Adipocyte (in vitro differentiated cells): ENCODE results near the gene SLC6A3.

Experiments used
- DNase-seq: peaks from one replicate; pipeline ENCODE4 v3.0.0-alpha.2; 2015; ENCODE audit warnings: low read depth
- H3K27me3 ChIP-seq: replicated peaks from 2 replicates; pipeline ENCODE4 v1.7.0; 2013; ENCODE audit warnings: mild to moderate bottlenecking, low read length, moderate library complexity; ENCODE audit not compliant: control insufficient read depth, insufficient read depth
- H3K36me3 ChIP-seq: 2 replicates; pipeline ENCODE4 v1.7.0; 2013; ENCODE audit warnings: low read length, mild to moderate bottlenecking, moderate library complexity; ENCODE audit not compliant: control insufficient read depth, insufficient read depth, severe bottlenecking
- H3K4me1 ChIP-seq: 2 replicates; pipeline ENCODE4 v1.7.0; 2013; ENCODE audit warnings: mild to moderate bottlenecking, low read length, moderate library complexity; ENCODE audit not compliant: control insufficient read depth, insufficient read depth
- H3K4me3 ChIP-seq: 2 replicates; pipeline ENCODE4 v1.7.0; 2013; ENCODE audit warnings: mild to moderate bottlenecking, low read length, moderate library complexity
- H3K9ac ChIP-seq: 2 replicates; pipeline ENCODE4 v1.7.0; 2013; ENCODE audit warnings: mild to moderate bottlenecking, low read length, moderate library complexity
- H3K9me3 ChIP-seq: 2 replicates; pipeline ENCODE4 v1.7.0; 2013; ENCODE audit warnings: mild to moderate bottlenecking, low read length, moderate library complexity; ENCODE audit not compliant: control insufficient read depth

Gene SLC6A3

DNA sequence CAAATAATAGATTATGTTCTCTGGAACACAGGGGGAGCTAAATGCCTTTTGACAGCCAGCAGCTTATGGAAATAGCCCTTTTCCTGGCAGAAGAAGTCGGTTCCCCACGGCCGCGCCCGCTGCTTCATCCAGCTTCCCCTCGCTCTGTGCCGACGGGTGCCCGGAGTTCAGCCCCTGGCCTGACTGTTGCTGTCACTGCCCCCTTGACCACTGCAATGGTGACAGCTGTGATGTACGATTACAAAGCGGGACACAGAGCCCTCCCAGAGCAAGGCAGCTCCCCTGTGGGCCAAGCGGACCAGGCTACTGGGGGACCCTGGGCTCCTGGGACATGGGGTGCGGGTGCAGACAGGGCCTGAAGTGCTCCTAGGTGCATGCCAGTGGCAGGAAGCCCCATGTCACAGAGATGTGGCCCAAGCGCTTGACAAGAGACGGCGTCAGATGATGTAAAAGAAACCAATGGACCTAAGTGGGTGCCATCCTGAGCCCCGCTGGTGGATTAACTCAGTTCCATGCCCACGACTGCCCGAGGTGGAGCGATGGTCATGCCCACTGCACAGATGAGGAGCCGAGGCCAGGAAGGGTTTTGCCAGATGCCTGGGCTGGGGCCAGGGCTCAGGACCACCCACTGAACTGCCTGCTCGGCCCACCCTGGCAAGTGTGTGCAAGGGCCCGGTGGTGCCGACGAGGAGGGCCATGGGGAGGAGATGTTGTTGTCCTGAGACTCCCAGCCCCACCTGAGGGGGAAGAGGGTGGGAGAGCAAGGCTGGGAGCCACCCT is 87.1 kb downstream of the SLC6A3 start:
- Histone ChIP-seq H3K27me3 (peaks cover 80% of the 10 kb centered on the region), H3K9ac (no peak overlapping the region)

DNA sequence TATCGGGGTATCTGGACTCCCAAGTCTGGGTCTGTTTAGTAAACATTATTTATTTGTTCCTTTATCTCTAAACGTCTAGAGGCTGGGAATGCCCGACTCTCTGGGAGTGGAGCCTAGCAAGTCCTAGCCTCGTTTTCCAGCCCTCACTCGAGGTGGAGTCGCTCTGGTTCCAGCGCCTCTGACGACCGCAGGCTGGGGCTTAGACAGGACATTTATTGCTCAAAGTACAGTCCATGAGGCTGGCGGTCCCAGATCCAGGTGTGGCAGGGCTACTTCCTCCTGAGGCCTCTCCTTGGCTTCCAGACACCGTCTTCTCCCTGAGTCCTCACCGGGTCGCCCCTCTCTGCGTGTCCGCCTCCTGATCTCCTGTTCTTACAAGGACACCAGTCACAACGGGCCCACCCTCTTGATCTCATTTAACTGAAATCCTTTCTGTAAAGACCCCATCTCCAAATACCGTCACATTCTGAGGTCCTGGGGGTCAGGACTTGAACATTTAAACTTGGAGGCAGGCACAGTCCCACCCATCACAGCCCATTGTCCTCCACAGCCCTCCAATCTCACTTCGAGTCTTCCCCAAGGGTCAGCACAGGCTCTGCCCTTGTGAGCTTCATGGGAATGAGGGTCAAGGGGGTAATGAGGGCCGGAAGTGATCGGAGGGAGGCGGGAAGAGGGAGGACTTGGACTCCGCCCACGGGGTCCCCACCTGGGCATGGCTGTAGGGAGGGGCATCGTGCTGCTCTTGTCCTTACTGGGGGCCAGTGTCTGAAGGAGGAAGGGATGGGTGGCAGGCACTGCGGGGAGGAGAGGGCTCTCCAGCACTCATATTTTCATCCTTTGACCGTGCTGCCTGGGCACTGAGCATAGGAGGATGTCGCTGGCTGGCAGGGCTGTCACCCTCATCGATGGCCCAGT is 88.1 kb downstream of the SLC6A3 start:
- no peaks in the 10 kb centered on the region for H3K9me3 ChIP-seq
- H3K36me3 ChIP-seq = no peaks in the 10 kb centered on the region
- peaks cover 76% of the 10 kb centered on the region for H3K27me3 ChIP-seq
- H3K9ac ChIP-seq = no peak overlapping the region
- no peaks in the 10 kb centered on the region for H3K4me1 ChIP-seq
- H3K4me3 ChIP-seq = no peak overlapping the region
- DNase-seq = no peak

More for the DNA sequence above, 87.1 kb downstream of the SLC6A3 start:
- no peak for DNase-seq
- Histone ChIP-seq H3K36me3 (no peaks in the 10 kb centered on the region), H3K4me3 (no peak overlapping the region), H3K4me1 (no peaks in the 10 kb centered on the region), H3K9me3 (no peaks in the 10 kb centered on the region)

DNA sequence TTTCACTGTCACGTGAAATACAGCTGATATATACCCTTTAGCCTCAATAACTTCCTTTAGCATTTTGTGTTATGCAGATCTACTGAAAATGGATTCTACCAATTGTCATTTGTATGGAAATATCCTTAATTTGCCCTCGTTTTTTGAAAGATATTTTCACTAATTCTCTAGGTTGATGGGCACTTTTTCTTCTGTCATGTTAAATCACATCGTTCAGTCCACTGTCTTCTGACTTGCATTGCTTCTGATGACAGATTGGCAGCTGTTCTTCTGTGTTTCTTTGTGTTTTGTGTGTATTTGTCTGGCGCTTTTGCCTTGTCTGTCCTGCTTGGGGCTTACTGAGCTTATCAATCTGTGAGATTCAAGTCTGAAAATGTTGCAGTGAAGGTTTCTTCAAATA is 90.7 kb downstream of the SLC6A3 start:
- H3K27me3 ChIP-seq = peaks cover 56% of the 10 kb centered on the region
- H3K4me3 ChIP-seq = no peak overlapping the region
- no peaks in the 10 kb centered on the region for H3K4me1 ChIP-seq
- DNase-seq = no peak
- no peaks in the 10 kb centered on the region for H3K36me3 ChIP-seq
- H3K9me3 ChIP-seq = peaks cover 2% of the 10 kb centered on the region
- no peak overlapping the region for H3K9ac ChIP-seq

DNA sequence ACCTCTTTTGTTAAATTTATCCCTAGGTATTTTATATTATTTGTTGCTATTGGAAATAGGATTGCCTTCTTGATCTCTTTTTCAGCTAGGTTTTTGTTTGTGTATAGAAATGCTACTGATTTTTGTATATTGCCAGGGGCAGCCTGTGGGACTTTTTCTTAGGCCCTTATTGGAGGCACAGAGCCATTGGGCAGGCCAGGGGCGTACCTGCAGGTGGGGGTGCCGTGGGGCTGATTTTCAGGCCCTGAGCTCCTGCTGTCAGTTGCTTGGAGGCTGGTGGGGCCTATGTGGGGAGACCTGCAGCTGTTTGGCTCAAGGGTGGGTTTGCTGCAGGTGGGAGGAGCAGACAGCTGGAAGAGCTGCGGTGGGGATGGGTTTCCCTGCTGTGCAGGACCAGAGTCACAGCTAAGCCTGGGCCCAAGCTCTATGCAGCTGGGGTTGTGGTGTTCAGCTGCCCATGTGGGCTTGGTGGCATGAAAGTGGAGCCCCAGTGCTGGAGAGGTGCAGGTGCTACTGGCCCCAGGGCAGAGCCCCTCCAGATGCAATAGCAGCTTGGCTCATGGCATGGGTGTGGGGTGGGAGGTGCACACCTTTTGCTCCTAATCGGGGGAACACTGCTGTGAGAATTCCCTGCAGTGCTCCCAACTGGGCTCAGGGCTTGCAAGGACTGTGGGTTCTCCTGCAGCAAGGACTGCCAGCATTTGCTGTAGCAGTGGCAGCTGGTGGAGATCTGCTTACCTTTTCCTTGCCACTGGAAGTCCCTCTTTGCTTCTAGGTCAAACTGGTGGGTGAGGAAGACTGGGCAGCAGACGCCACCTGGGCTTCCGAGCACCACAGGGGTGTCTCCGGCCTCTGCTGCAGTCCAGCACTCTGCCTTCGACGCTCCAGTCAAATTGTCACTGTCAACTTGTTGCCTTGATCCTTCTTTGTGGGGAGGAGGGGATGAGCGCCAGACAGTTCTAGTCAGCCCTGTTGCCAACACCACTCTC is 92.7 kb downstream of the SLC6A3 start:
- peaks cover 2% of the 10 kb centered on the region for H3K9me3 ChIP-seq
- H3K27me3 ChIP-seq = peaks cover 37% of the 10 kb centered on the region
- H3K4me1 ChIP-seq = no peaks in the 10 kb centered on the region
- no peak for DNase-seq
- no peak overlapping the region for H3K4me3 ChIP-seq
- H3K36me3 ChIP-seq = no peaks in the 10 kb centered on the region
- no peak overlapping the region for H3K9ac ChIP-seq

DNA sequence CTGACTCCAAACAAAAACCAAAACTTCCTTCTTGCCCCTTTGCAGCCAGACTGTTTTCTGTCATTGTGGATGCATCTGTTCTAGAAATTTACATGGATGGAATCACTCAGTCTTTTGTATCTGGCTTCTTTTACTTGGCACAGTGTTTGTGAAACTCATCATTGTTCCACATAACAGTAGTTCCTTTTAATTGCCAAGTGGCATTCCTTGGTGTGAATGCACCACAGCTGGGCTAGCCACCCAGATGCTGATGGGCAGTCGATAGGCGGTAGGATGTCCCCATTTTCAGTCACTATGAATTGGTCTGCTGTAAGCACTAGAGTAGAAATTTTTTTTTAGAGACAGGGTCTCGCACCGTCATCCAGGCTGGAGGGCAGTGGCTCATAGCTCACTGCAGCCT is 94.1 kb downstream of the SLC6A3 start:
- DNase-seq = no peak
- H3K4me3 ChIP-seq = no peak overlapping the region
- peaks cover 3% of the 10 kb centered on the region for H3K4me1 ChIP-seq

DNA sequence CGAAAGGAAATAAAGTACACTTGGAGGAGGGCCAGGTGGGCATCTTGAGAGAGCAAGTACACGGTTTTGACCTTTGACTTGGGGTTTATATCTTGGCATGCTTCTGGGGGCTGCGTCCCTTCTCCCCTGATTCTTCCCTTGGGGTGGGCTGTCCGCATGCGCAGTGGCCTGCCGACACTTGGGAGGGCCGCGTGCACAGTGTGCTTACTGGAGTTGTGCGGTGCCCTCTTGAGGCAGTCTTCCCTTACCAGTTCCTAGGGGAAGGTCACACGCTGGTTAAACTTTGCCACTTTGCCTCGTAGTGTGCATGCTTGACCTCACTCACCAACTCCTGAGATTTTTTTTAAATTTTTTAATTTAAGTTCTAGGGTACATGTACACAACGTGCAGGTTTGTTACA is 96.0 kb downstream of the SLC6A3 start:
- Histone ChIP-seq H3K4me1 (peaks cover 10% of the 10 kb centered on the region), H3K9me3 (peaks cover 2% of the 10 kb centered on the region), H3K36me3 (no peaks in the 10 kb centered on the region), H3K27me3 (peaks cover 8% of the 10 kb centered on the region), H3K9ac (no peak overlapping the region), H3K4me3 (no peak overlapping the region)
- DNase-seq = no peak

More for the DNA sequence above, 94.1 kb downstream of the SLC6A3 start:
- Histone ChIP-seq H3K27me3 (peaks cover 23% of the 10 kb centered on the region), H3K36me3 (no peaks in the 10 kb centered on the region), H3K9ac (no peak overlapping the region), H3K9me3 (peaks cover 2% of the 10 kb centered on the region)

DNA sequence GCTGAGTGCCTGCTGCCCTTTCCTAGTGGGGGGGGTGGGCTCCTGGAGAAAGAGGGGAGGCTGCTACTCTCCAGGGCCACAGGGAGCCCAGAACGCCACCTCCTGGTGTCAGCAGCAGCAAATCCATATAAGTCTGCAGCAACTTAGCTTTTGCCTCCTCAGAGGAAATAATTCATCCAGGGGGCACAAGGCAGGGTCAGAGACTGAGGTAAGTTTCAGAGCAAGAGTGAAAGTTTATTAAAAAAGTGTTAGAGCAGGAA is 96.3 kb downstream of the SLC6A3 start:
- H3K36me3 ChIP-seq = no peaks in the 10 kb centered on the region
- H3K9me3 ChIP-seq = peaks cover 2% of the 10 kb centered on the region
- DNase-seq = no peak
- no peak overlapping the region for H3K4me3 ChIP-seq
- peaks cover 14% of the 10 kb centered on the region for H3K4me1 ChIP-seq
- H3K9ac ChIP-seq = no peak overlapping the region
- peaks cover 7% of the 10 kb centered on the region for H3K27me3 ChIP-seq

DNA sequence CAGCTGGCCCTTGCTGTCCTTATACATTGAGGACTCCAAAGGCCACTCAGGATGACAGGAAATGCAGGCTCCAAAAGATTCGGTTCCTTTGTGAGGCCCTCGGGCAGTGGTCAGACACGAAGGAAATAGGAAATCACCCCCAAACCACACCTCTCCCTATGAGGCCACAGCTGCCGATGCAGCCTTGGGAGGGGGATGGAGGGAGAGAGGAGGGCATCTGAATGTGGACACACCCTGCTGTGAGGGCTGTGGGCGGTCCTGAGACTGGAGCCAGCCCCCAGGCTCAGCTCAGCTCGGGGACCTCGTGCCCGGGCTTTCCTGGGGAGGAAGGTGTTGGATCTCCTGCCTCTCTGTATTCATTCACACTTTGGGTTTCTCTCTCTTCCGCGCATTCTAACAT is 97.7 kb downstream of the SLC6A3 start:
- DNase-seq = no peak
- Histone ChIP-seq H3K27me3 (no peaks in the 10 kb centered on the region), H3K36me3 (peaks cover 1% of the 10 kb centered on the region), H3K4me1 (peaks cover 23% of the 10 kb centered on the region), H3K9ac (no peak overlapping the region), H3K4me3 (no peak overlapping the region), H3K9me3 (peaks cover 2% of the 10 kb centered on the region)

DNA sequence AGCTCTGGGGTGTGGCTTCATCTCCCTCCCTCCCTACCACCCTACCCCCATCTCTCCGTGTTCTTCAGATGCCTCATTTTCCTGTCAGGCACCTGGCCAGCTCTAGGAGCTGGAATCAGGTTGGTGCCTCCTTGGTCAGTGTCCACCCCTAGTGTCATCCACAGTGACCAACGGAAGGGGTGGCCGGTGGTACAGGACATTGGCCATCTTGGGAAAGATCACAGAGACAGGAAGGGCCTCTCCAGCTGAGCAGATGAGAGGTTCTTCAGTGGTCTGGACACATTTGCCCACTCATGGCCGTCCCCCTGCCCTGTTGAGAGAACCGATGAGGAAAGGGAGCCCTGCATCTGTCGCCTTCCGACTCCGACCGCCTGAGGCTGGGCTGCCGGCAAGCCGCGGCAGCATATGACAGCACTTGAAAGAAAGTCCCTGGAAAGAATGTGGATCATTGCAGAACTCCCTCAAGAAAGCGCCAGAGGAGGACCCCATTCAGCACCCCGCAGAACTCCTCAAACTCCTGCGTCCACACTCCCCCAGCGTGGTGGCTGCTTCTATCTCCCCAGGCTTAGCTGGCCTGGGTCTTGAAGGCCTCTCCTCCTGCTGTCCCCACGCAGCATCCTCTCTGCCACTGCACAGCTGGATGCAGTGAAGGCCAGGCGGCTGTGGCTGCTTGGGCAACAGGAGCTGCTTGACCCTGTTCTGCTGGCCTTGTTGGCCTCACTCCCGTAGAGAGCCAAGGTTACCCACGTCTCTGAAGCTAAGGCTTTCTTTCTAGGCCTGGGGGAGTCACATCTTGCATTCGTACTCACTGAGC is 98.4 kb downstream of the SLC6A3 start:
- Histone ChIP-seq H3K4me3 (no peak overlapping the region), H3K36me3 (peaks cover 9% of the 10 kb centered on the region), H3K4me1 (peaks cover 23% of the 10 kb centered on the region), H3K9me3 (peaks cover 2% of the 10 kb centered on the region), H3K9ac (no peak overlapping the region), H3K27me3 (no peaks in the 10 kb centered on the region)
- DNase-seq = no peak

DNA sequence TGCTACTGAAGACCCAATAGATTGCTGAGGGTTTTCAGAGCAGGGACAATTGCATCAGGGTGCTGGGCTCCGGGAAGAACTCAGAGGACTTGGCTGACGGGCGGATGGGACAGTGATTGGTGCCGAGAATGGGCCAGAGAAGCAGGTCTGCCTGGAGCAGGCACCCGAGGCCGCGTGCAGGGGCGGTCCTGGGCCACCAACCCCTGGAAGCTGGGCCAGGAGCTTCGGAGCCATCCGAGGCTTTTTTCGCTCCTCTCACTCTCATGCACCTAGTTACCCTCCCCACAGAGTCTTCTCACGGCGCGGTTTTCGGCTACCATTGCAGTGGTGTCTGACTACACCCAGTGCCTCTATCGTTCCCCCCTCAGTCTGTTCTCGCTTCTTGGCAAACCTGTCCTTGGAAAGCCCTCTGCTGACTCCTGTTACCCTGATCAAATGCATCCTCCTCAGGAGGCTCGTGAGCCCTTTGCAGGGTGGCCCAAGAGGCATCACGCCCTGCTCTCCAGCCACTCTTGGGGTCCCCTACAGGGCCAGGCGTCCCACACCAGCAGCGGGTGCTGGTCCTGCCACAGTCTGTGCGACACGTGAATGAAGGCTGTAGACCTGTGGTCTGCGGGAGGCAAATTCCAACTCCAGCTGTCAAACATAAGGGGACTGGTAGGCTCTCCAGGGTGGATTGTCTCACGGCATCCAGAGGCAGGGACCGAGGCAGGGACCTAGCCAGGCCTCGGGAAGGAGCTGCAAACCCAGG is 99.2 kb downstream of the SLC6A3 start:
- Histone ChIP-seq H3K27me3 (no peaks in the 10 kb centered on the region), H3K4me3 (peak overlapping the region; percentile 92), H3K9ac (peak overlapping the region; percentile 99), H3K4me1 (peaks cover 23% of the 10 kb centered on the region), H3K9me3 (no peaks in the 10 kb centered on the region), H3K36me3 (peaks cover 16% of the 10 kb centered on the region)
- no peak for DNase-seq
